K562 (cell line): ENCODE measurements around the gene LHX5. TPM values are rescaled to one million over a fixed set of nuclear protein-coding genes. Genes with fewer than 3 reads are reported as not detected.

Experiments
- ATAC-seq: fragments of 200-7000 bp; cut with Tn5 transposase; 3 replicates; pipeline ENCODE4 v1.9.1; 2020; ENCODE audit warnings: moderate library complexity
- BruUV-seq: library from RNA; stranded (reverse); fragments of 400-500 nt; replicated peaks from 2 replicates; lab custom pipeline; 2021; lab: Mats Ljungman, UMichigan
- CTCF ChIA-PET: fragments of 300-600 bp; formaldehyde crosslinking; extraction: SDS; loops from one replicate; lab custom pipeline; 2021; ENCODE audit warnings: low intra/inter-chr PET ratio; lab: Yijun Ruan, JAX
- POLR2A ChIA-PET: fragments of 300-600, 350-650 bp; sonication (Branson Sonifier 250); formaldehyde crosslinking; extraction: SDS; loops from one replicate; lab custom pipeline; 2021; ENCODE audit warnings: antibody characterized with exemption, inconsistent platforms; lab: Yijun Ruan, JAX
- DNase-seq, 4 experiments: peaks; one replicate each; pipeline versions ENCODE4 v3.0.0 to v3.0.0-alpha.2; 2011 to 2018; ENCODE audit warnings: low spot score in 3 of 4, mixed read lengths in 3 of 4; ENCODE audit errors: extremely low read depth in 1 of 4
- FAIRE-seq: peaks from 2 replicates; lab custom pipeline; 2011; peaks lifted over from hg19 to GRCh38; lab: Jason Lieb, UNC
- H2AFZ ChIP-seq: 2 replicates; pipeline ENCODE4 v1.6.0; 2011; ENCODE audit warnings: low read depth, low read length, control low read depth, inconsistent platforms
- H3K27ac ChIP-seq: fragments of 200-600 bp; 3 replicates; pipeline ENCODE4 v1.8.0; 2011; ENCODE audit warnings: low read depth, mild to moderate bottlenecking, control low read depth, inconsistent platforms, low read length, moderate library complexity, mixed read lengths; ENCODE audit errors: extremely low read depth
- H3K27me3 ChIP-seq, 2 experiments: fragments of 300-600 bp in 1 of 2; 2 replicates in 1 of 2; 3 replicates in 1 of 2; pipeline versions ENCODE4 v1.6.0 to v1.8.0; 2011; ENCODE audit warnings: inconsistent platforms in 2 of 2, low read length in 2 of 2, mild to moderate bottlenecking in 1 of 2, mixed read lengths in 1 of 2, moderate library complexity in 1 of 2; ENCODE audit not compliant: control insufficient read depth in 2 of 2, insufficient read depth in 2 of 2
- H3K36me3 ChIP-seq: fragments of 300-600 bp; 3 replicates; pipeline ENCODE4 v1.8.0; 2011; ENCODE audit warnings: mild to moderate bottlenecking, low read length, inconsistent platforms; ENCODE audit not compliant: control insufficient read depth, insufficient read depth
- H3K4me1 ChIP-seq, 2 experiments: fragments of 200-600 bp in 1 of 2; replicated peaks in 1 of 2; 2 replicates in 1 of 2; 3 replicates in 1 of 2; pipeline versions ENCODE4 v1.5.1 to v1.8.0; 2011; ENCODE audit warnings: inconsistent platforms in 2 of 2, low read length in 2 of 2, mild to moderate bottlenecking in 1 of 2, mixed read lengths in 1 of 2, moderate library complexity in 1 of 2; ENCODE audit not compliant: control insufficient read depth in 2 of 2, insufficient read depth in 2 of 2
- H3K4me2 ChIP-seq: 2 replicates; pipeline ENCODE4 v1.6.1; 2011; ENCODE audit warnings: low read length, control low read depth, inconsistent platforms, mixed read lengths; ENCODE audit not compliant: insufficient read depth
- H3K4me3 ChIP-seq: fragments of 200-600 bp; sonication (generic), shearing (Covaris generic); 2 replicates; pipeline ENCODE4 v1.5.1; 2016; ENCODE audit warnings: control low read depth, inconsistent platforms
- H3K79me2 ChIP-seq: fragments of 200-600 bp; 3 replicates; pipeline ENCODE4 v1.8.0; 2011; ENCODE audit warnings: low read length, inconsistent platforms; ENCODE audit not compliant: control insufficient read depth, insufficient read depth
- H3K9ac ChIP-seq, 2 experiments: 2 replicates each; pipeline versions ENCODE4 v1.6.0 to v1.6.1; 2011; ENCODE audit warnings: low read depth in 2 of 2, low read length in 2 of 2, control low read depth in 1 of 2, inconsistent platforms in 1 of 2, mild to moderate bottlenecking in 1 of 2, mixed read lengths in 1 of 2; ENCODE audit not compliant: insufficient read depth in 1 of 2
- H3K9me1 ChIP-seq: one replicate; pipeline ENCODE4 v1.6.0; 2011; ENCODE audit warnings: inconsistent platforms, mild to moderate bottlenecking, low read length, moderate library complexity; ENCODE audit not compliant: control insufficient read depth, insufficient read depth
- H3K9me3 ChIP-seq: replicated peaks from 2 replicates; pipeline ENCODE4 v1.5.1; 2011; ENCODE audit warnings: low read depth, low read length, inconsistent platforms; ENCODE audit not compliant: control insufficient read depth, insufficient read depth
- H4K20me1 ChIP-seq: replicated peaks from 2 replicates; pipeline ENCODE4 v1.6.1; 2011; ENCODE audit warnings: low read length, inconsistent platforms, mixed read lengths; ENCODE audit not compliant: control insufficient read depth, insufficient read depth
- AFF1 ChIP-seq, 2 experiments: fragments of 450-650 bp; IDR thresholded peaks; 2 replicates each; pipeline ENCODE4 v1.6.1; 2018; ENCODE audit warnings: mild to moderate bottlenecking in 2 of 2, low read depth in 1 of 2; ENCODE audit not compliant: partially characterized antibody in 2 of 2
- BHLHE40 ChIP-seq: IDR thresholded peaks from 2 replicates; pipeline ENCODE4 v1.6.1; 2011; ENCODE audit warnings: low read length, improper control_type of control experiment
- CCNT2 ChIP-seq: IDR thresholded peaks from 2 replicates; pipeline ENCODE4 v1.6.1; 2011; ENCODE audit warnings: borderline replicate concordance, low read depth, mild to moderate bottlenecking, moderate library complexity, mixed read lengths, low read length; ENCODE audit not compliant: insufficient read length; ENCODE audit errors: extremely low read depth
- CTCF ChIP-seq, 3 experiments: IDR thresholded peaks in 2 of 3; conservative IDR thresholded peaks in 1 of 3; 2 replicates each; pipeline ENCODE4 v1.5.1; 2011 to 2012; ENCODE audit warnings: low read length in 3 of 3, mild to moderate bottlenecking in 3 of 3, control low read depth in 2 of 3, improper control_type of control experiment in 1 of 3, inconsistent platforms in 1 of 3, low read depth in 1 of 3, mixed read lengths in 1 of 3, moderate library complexity in 1 of 3; ENCODE audit not compliant: insufficient read depth in 2 of 3
- ESRRA ChIP-seq: fragments of 450-650 bp; IDR thresholded peaks from 2 replicates; pipeline ENCODE4 v1.6.1; 2014; ENCODE audit warnings: low read depth, mild to moderate bottlenecking, moderate library complexity, borderline replicate concordance
- FOXK2 ChIP-seq, 2 experiments: fragments of 450-650 bp; IDR thresholded peaks in 1 of 2; conservative IDR thresholded peaks in 1 of 2; 2 replicates each; pipeline ENCODE4 v1.6.1; 2016; ENCODE audit warnings: low read depth in 2 of 2, mild to moderate bottlenecking in 1 of 2
- SMC3 ChIP-seq: conservative IDR thresholded peaks from 2 replicates; pipeline ENCODE4 v1.6.1; 2011; ENCODE audit warnings: low read depth, low read length, improper control_type of control experiment; ENCODE audit not compliant: insufficient read depth
- ZKSCAN1 ChIP-seq: fragments of 150-350 bp; IDR thresholded peaks from 2 replicates; pipeline ENCODE4 v1.6.1; 2016; ENCODE audit warnings: low read depth, low read length
- ZNF740 ChIP-seq, 3 experiments: fragments of 200-800 bp in 1 of 3; sonication (Bioruptor generic) in 1 of 3; sonication (generic) in 1 of 3; formaldehyde crosslinking in 1 of 3; IDR thresholded peaks; 2 replicates each; pipeline versions ENCODE4 v1.6.1 to v1.8.0; 2016 to 2022; ENCODE audit warnings: mild to moderate bottlenecking in 2 of 3, missing compliant biosample characterization in 2 of 3, missing genetic modification characterization in 2 of 3, missing genetic modification reagents in 1 of 3
- WGBS: fragments of 100-300 bp; shearing (Covaris generic); methylation state at CpG from one replicate; pipeline ENCODE4 v1.1.6; 2016; ENCODE audit warnings: low coverage, mixed read lengths; ENCODE audit not compliant: insufficient coverage; ENCODE audit errors: missing lambda C conversion rate; 5-methylcytosine and 5-hydroxymethylcytosine counted together
- in situ Hi-C: fragments of 300-500 bp; cut with MboI; formaldehyde crosslinking; loops from 4 replicates; pipeline ENCODE4 v1.15.0; 2018; ENCODE audit warnings: inconsistent platforms, mixed read lengths
- intact Hi-C: fragments of 100-400 bp; cut with micrococcal nuclease; formaldehyde crosslinking; loops from 2 replicates; pipeline ENCODE4 v1.14.2; 2022
- polyA plus RNA-seq, 8 experiments: library from polyadenylated mRNA; depleted of rRNA in 4 of 8; stranded (reverse) in 5 of 8; unstranded in 3 of 8; fragments of >200 nt; fragmentation: Nextera tagmentation in 2 of 8; fragmentation: Illumina TruSeq in 1 of 8; extraction: Ambion mirVana in 2 of 8; extraction: Trizol in 1 of 8; gene quantifications; 2 replicates each; pipeline versions ENCODE4 v1.2.1 to v1.2.3, GENCODE V29; 2011 to 2014; ENCODE audit warnings: inconsistent platforms in 1 of 8, missing spikeins in 1 of 8
- total RNA-seq, 7 experiments: library from RNA; depleted of rRNA in 6 of 7; stranded (reverse); fragments of >200 nt in 6 of 7; fragmentation: Illumina TruSeq in 2 of 7; extraction: Trizol in 2 of 7; gene quantifications; 2 replicates each; pipeline versions ENCODE4 v1.2.1 to v1.2.3, GENCODE V29; 2011 to 2021; ENCODE audit warnings: low replicate concordance in 1 of 7
- TF ChIP-seq, protein P1 (sequence below): fragments of 250-450 bp; sonication (Bioruptor Pico); IDR thresholded peaks from 2 replicates; pipeline ENCODE4 v1.9.0; 2021; ENCODE audit warnings: mild to moderate bottlenecking, inconsistent platforms

LHX5 gene
- total and polyA plus RNA-seq, 9 of the 15 experiments (the other 6 are each of a cell fraction or from before 2014, with no cell fraction given) = 0.04 to 0.17 (median 0.05) TPM; not detected in 6

GRCh38 chr12:113461666-113462065, 10.0 kb downstream of the LHX5 start:
- Histone ChIP-seq H3K27me3 (peaks cover 25 to 51% of the 10 kb centered on the region in 2 experiments), H3K4me3 (no peak overlapping the region), H3K36me3 (no peaks in the 10 kb centered on the region), H3K9me1 (no peaks in the 10 kb centered on the region), H3K4me2 (no peak overlapping the region), H3K9ac (no peak overlapping the region), H3K27ac (no peak overlapping the region), H3K9me3 (no peaks in the 10 kb centered on the region), H3K79me2 (no peaks in the 10 kb centered on the region), H3K4me1 (peaks cover 0 to 38% of the 10 kb centered on the region in 2 experiments; a peak in 3 of 5 replicates), H2AFZ (no peak overlapping the region), H4K20me1 (peaks cover 6% of the 10 kb centered on the region)
- ATAC-seq (peak; percentile 84), DNase-seq (peak; percentile 65 to 76 (median 68)), FAIRE-seq (peak; percentile 93)
- in situ Hi-C loops (no loop called here), intact Hi-C loops (loop anchor here (2.0 to 10.0 kb wide), 4 partner anchors 123 to 451 kb away; no protein-coding TSS in a partner anchor)
- WGBS = 3% methylated on average over 5 of the region's 5 CpGs
- BruUV-seq = no TSS peak
- ChIA-PET POLR2A (interaction anchor here (0.8 to 1.2 kb wide), 3 partner anchors 217 to 629 kb away, joined by 3 to 4 read pairs (median 3); no protein-coding TSS in a partner anchor), CTCF (interaction anchor here (0.6 to 2.8 kb wide), 4 partner anchors 270 to 505 kb away, joined by 3 to 19 read pairs (median 8); partner anchors contain the start of gene RBM19)
- TF ChIP-seq ESRRA = 0 out of 2 replicates have a peak, but pooled peaks have one; percentile 12
- 0 out of 4 replicates have a peak, but pooled peaks of 1 of the 2 experiments have one; percentile 18 for TF ChIP-seq FOXK2 (conservative IDR thresholded peaks at IDR 0.05 in 1 of 2, IDR thresholded peaks at IDR 0.05 in 1 of 2; ENCODE audit: low read depth in 2 of 2)
- TF ChIP-seq BHLHE40 = 0 out of 2 replicates have a peak, but pooled peaks have one; percentile 14
- no peak for TF ChIP-seq ZNF740 (CRISPR knock-in tag; IDR thresholded peaks at IDR 0.05)
- TF ChIP-seq ZNF740 (tag; IDR thresholded peaks at IDR 0.05) = no peak
- TF ChIP-seq, protein P1, sequence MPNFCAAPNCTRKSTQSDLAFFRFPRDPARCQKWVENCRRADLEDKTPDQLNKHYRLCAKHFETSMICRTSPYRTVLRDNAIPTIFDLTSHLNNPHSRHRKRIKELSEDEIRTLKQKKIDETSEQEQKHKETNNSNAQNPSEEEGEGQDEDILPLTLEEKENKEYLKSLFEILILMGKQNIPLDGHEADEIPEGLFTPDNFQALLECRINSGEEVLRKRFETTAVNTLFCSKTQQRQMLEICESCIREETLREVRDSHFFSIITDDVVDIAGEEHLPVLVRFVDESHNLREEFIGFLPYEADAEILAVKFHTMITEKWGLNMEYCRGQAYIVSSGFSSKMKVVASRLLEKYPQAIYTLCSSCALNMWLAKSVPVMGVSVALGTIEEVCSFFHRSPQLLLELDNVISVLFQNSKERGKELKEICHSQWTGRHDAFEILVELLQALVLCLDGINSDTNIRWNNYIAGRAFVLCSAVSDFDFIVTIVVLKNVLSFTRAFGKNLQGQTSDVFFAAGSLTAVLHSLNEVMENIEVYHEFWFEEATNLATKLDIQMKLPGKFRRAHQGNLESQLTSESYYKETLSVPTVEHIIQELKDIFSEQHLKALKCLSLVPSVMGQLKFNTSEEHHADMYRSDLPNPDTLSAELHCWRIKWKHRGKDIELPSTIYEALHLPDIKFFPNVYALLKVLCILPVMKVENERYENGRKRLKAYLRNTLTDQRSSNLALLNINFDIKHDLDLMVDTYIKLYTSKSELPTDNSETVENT = no peak
- no peak for TF ChIP-seq CCNT2
- 0 out of 2 replicates have a peak, but pooled peaks have one; percentile 15 for TF ChIP-seq SMC3
- peak; percentile 59 for TF ChIP-seq ZKSCAN1
- peak; percentile 73 to 78 (median 76) for TF ChIP-seq CTCF (IDR thresholded peaks at IDR 0.05 in 2 of 3, conservative IDR thresholded peaks at IDR 0.05 in 1 of 3; ENCODE audit: insufficient read depth in 2 of 3, low read depth in 1 of 3, low read length in 3 of 3)
- TF ChIP-seq AFF1 (IDR thresholded peaks at IDR 0.05; ENCODE audit: low read depth in 1 of 2, partially characterized antibody in 2 of 2) = no peak
